ENCODE data around the gene TNXB.
A peak's percentile ranks its signal among the peaks of the same experiment; 100 is the strongest.

TNXB gene

GRCh38 chr6:32084780-32085179 lies 24.4 kb downstream of the TNXB start:
- TF ChIP-seq CTCF (IDR thresholded peaks at IDR 0.05; ENCODE audit: poor library complexity, severe bottlenecking): no peak
- H3K27me3 ChIP-seq (ENCODE audit: insufficient read depth, poor library complexity, severe bottlenecking): no peaks in the 10 kb centered on the region
- H3K4me1 ChIP-seq (ENCODE audit: insufficient read depth, poor library complexity, severe bottlenecking): peaks cover 45% of the 10 kb centered on the region
- ATAC-seq (ENCODE audit: low read depth): no peak
- no peak overlapping the region for H3K4me3 ChIP-seq (ENCODE audit: severe bottlenecking)
- H3K9me3 ChIP-seq (ENCODE audit: severe bottlenecking): no peaks in the 10 kb centered on the region
- no peaks in the 10 kb centered on the region for H3K36me3 ChIP-seq (ENCODE audit: low read depth)
- H3K27ac ChIP-seq (ENCODE audit: poor library complexity, severe bottlenecking): no peak overlapping the region
- DNase-seq (ENCODE audit: low spot score): no peak

DNA sequence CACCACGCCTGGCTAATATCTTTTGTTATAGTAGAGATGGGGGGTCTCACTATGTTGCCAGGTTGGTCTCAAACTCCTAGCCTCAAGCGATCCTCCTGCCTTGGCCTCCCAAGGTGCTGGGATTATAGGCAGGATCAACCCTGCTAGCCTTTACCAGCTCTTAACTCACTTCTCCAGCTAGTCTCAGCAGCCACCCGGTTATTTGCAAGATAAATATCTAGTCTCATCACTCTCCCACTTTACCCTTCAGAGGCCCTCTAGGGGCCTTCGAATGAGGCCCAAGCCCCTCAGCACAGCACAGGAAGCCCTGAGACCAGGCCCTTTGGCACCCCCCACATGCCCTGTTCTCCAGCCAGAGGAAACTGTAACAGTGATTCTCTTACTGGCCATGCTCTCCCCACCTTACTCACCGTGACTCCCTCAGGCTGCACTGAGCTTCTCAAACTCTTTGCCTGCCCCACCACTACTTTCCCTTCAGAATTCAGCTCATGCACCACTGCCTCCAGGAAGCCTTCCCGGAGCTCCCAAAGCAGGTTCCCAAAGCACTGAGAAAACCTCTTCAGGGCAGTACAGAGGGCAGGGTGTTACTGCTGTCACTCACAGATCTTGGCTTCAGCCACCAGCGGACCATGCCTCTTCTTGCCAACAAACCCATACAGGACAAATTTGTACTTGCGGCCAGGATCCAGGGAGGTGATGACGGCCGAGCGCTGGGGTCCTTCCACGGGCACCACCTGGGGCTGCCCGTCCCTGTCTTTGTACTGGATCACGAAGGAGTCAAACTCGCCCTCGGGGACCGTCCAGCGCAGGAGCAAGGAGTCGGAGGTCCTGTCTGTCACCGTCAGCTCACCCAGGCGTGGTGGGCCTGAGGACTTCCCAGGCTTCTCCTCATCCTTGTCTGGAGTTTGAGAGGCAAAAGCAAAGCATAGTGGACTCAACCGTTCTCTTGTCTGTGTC lies 25.0 kb downstream of the TNXB start:
- peaks cover 51% of the 10 kb centered on the region for H3K4me1 ChIP-seq (ENCODE audit: insufficient read depth, poor library complexity, severe bottlenecking)
- no peak for TF ChIP-seq CTCF (IDR thresholded peaks at IDR 0.05; ENCODE audit: poor library complexity, severe bottlenecking)
- no peaks in the 10 kb centered on the region for H3K9me3 ChIP-seq (ENCODE audit: severe bottlenecking)
- no peaks in the 10 kb centered on the region for H3K36me3 ChIP-seq (ENCODE audit: low read depth)
- peak overlapping the region; percentile 68 for H3K27ac ChIP-seq (ENCODE audit: poor library complexity, severe bottlenecking)
- H3K4me3 ChIP-seq (ENCODE audit: severe bottlenecking): no peak overlapping the region
- DNase-seq (ENCODE audit: low spot score) (no peak), ATAC-seq (ENCODE audit: low read depth) (no peak)
- H3K27me3 ChIP-seq (ENCODE audit: insufficient read depth, poor library complexity, severe bottlenecking): no peaks in the 10 kb centered on the region

DNA sequence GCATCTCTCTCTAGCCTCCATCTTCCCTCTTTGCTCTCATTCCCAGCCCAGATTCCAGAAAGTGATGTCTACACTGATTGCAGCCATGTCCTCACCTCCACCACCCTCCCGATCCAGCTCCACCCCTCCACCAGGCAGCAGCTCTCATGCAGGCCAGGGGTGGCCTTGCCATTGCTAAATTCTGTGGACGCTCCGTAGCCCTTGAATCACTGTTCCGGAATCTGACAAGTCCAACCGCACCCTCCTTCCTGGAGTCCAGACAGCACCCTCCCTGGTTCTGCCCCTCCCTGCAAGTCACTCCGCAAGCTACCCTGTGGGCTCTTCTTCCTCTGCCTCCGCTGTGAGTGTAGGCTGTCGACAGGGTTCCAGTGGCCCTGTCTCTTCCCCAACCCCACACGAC lies 26.2 kb downstream of the TNXB start:
- H3K4me3 ChIP-seq (ENCODE audit: severe bottlenecking): no peak overlapping the region
- DNase-seq (ENCODE audit: low spot score) (peak; percentile 86), ATAC-seq (ENCODE audit: low read depth) (peak; percentile 85)
- peak overlapping the region; percentile 68 for H3K27ac ChIP-seq (ENCODE audit: poor library complexity, severe bottlenecking)
- H3K36me3 ChIP-seq (ENCODE audit: low read depth): no peaks in the 10 kb centered on the region
- H3K4me1 ChIP-seq (ENCODE audit: insufficient read depth, poor library complexity, severe bottlenecking): peaks cover 51% of the 10 kb centered on the region
- TF ChIP-seq CTCF (IDR thresholded peaks at IDR 0.05; ENCODE audit: poor library complexity, severe bottlenecking): no peak
- no peaks in the 10 kb centered on the region for H3K27me3 ChIP-seq (ENCODE audit: insufficient read depth, poor library complexity, severe bottlenecking)
- no peaks in the 10 kb centered on the region for H3K9me3 ChIP-seq (ENCODE audit: severe bottlenecking)

DNA sequence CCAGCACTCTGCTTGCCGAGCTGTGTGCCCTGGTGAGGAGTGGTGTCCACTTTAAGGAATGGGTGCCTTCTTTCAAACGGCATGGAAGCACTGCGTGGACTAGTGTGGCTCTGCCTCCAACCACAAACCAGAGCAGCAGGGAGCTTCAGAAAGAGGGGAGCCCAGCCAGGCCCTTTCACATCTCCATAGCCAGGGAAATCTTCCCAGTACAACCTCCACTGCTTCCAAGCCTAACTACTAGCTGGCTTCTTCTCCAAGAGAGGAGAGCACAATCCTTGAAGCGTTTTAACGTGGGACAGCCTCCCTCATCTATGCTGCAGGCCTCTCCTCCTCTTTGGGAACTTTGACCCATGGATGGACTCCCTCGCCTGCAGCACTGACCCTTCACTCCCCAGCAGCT lies 26.7 kb downstream of the TNXB start:
- Histone ChIP-seq H3K36me3 (ENCODE audit: low read depth) (no peaks in the 10 kb centered on the region), H3K9me3 (ENCODE audit: severe bottlenecking) (no peaks in the 10 kb centered on the region), H3K4me3 (ENCODE audit: severe bottlenecking) (no peak overlapping the region), H3K27me3 (ENCODE audit: insufficient read depth, poor library complexity, severe bottlenecking) (no peaks in the 10 kb centered on the region), H3K27ac (ENCODE audit: poor library complexity, severe bottlenecking) (peak overlapping the region; percentile 68), H3K4me1 (ENCODE audit: insufficient read depth, poor library complexity, severe bottlenecking) (peaks cover 52% of the 10 kb centered on the region)
- no peak for TF ChIP-seq CTCF (IDR thresholded peaks at IDR 0.05; ENCODE audit: poor library complexity, severe bottlenecking)
- DNase-seq (ENCODE audit: low spot score) (no peak), ATAC-seq (ENCODE audit: low read depth) (no peak)
